SIG-M5 (cell line): ENCODE data around the gene CDC42BPG.
"Not testable (repeated sequence)": the region's sequence is repeated elsewhere in the genome, so short reads cannot be mapped to it uniquely, and the experiment has no call there.

ENCODE experiments used
- DNase-seq: peaks from one replicate; lab custom pipeline; 2025; lab: John Stamatoyannopoulos, UW

The CDC42BPG gene

DNA sequence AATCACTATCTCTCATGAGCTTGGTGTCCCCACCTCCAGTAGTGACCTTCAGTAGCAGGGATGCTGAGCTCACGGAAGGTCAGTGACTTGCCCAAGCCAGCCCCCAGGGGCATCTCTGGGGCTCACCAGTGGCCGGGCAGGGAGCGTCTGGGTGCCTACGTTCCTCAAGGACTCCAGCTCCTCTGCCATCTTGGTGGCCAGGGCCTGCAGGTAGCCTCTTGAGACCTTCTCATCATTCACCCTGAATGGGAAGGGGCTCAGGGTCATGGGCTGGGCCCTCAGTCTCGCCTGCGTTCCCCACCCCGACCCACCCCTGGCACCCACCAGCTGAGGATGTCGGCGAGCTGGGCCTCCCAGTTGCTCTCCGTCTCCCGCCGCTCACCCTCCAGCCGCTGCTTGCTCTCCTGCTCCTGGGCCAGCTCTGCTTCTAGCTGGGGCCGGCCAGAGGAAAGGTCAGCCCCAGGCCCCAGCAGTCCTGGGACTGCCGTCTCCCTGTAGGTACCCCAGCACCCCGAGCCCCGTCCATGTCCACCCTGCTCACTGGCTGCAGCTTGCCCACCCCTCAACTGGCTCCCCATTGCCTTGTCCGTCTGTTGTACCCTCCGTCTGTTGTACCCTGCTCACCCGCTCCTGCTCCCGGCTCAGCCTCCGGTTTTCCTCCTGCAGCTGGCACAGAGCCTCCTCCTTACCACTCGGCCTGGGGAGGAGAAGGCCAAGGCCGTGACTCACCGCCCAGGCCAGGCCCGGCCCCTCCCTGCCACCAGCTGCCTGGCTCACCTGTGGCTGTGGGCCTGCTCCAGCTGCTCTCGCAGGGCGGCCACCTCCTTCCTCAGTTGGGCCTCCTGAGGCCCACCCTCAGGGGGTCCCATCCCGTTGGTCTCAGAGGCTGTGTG is 9.5 kb downstream of the CDC42BPG start:
- DNase-seq: no peak

DNA sequence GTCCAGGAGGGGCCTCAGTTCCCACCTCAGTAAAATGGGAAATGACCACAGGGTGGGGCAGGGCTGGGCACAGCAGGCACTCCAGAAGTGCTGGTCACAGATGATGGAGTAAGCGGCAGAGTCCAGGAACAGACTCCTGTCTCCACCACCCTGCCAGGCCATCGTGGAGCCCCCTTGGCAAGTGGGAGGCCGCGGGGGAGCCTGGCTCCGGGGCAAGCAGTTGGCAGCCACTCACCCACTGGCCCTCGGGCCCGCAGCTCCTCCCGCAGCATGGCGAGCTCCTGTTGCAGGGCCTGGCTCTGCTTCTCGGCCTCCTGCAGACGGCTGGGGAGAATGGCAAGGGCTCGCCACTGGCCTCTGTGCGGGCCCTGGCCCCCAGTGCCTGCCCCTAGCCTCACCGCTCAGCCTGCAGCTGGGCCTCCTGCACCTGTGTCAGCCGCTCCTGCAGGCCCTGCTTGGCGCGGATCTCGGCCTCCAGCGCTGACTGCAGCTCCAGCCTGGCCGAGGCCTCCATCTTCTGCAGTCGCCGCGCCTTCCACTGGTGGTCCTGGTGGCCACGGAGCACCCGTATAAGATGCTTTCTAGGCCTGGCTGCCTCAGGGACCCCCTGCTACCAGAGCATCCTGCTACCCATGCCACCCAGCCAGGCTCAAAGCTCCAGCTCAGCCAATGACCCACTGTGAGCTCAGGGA is 10.3 kb downstream of the CDC42BPG start:
- no peak for DNase-seq

- DNase-seq: no peak
These were observed 10.9 kb downstream of the CDC42BPG start for GRCh38 chr11:64833509-64833908.

GRCh38 chr11:64833198-64833502 is 11.3 kb downstream of the CDC42BPG start:
- DNase-seq: no peak

- DNase-seq: no peak
These were observed 11.8 kb downstream of the CDC42BPG start for GRCh38 chr11:64832467-64833197.

DNA sequence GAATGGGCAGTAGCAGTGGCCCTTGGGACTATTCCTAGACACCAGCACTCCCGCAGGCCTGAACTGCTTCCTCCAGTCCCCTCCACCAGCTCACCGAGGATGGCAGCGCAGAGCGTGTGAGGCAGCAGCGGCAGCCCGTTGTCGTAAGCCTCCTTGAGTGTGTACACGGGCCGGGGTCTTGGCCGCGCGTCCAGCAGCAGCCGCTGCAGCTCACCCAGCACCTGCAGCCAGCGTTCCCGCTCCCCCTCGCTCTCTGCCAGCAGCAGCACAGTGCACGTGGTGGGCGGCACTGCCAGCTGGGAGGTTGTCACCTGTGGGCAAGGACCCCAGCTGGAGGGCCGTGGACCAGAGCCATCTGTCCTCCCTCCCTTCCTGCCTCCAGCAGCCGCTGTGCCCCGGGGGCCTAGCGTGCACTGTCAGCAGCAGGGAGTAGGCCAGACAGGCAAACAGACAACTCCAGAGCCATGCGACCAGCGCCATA is 13.0 kb downstream of the CDC42BPG start:
- no peak for DNase-seq

- DNase-seq: no peak
These were observed 14.8 kb downstream of the CDC42BPG start for GRCh38 chr11:64829536-64830251.

- no peak for DNase-seq
These were observed 17.0 kb downstream of the CDC42BPG start for GRCh38 chr11:64827451-64827839.

DNA sequence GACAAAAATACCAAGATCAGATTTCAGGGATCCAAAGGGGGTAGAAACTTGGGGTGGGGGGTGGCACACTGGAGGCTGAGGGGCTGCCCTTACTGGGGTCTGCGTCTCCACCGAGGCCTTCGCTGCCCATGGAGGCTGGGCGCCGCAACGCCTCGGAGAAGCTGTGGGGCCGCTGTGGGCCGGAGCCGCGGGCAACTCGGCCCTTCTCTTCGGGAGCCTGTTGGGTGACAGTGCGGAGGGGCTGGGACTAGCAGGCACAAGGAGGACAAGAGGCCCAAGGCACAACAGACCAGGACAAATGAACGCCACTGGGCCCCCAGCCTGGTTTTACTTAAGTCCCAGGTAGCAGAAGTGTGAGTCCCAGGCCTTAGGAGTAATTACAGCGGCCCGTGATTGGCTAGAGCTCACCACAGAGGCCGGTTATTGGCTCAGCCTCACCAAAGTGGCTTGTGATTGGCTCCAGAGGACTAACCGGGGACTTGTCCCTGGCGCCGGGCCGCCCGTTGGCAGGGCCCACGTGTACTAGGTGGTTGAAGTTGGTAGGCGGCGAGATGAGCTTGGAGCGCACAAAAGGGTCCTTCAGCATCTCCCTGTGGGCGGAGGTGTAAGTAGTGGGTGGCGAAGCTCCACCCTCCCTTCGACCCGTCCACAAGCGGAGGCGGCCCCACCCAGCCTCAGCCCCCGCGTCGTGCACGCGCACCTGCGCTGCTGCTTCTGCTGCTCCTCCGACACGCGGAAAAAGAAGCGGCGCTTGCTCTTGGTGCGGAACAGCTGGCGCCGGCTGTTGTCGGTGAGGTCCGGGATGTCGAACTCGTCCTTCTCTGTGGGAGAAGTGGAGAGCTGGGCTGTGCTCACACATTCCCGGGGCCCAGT is 17.6 kb downstream of the CDC42BPG start:
- DNase-seq: no peak

GRCh38 chr11:64826062-64826461 is 18.4 kb downstream of the CDC42BPG start:
- DNase-seq: no peak

DNA sequence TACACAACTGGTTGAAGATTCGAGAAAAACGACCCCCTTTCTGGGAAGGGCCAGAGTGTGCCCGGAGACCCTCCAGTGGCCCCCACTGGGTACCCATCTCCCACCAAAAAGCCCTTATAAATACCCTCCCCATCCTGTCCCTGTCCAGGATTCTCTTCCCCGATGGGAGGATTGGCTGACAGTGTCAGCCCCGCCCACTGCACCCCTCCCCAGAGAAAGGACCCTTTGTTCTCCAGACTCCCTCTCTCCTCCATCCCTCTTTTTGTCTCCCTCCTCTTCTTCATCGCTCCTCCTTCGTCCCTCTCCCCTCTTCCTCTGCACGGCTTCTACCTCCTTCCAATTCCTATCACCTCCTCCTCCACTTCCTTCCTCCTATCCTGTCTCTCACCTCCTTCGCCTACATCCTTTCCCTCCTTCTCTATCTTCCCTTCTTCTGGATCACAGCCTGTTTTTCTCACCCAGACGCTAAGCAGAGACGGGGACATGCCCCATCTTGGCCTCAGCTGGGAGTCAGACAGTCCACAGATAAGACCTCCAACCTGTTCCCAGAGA is 20.8 kb downstream of the CDC42BPG start:
- no peak for DNase-seq

DNA sequence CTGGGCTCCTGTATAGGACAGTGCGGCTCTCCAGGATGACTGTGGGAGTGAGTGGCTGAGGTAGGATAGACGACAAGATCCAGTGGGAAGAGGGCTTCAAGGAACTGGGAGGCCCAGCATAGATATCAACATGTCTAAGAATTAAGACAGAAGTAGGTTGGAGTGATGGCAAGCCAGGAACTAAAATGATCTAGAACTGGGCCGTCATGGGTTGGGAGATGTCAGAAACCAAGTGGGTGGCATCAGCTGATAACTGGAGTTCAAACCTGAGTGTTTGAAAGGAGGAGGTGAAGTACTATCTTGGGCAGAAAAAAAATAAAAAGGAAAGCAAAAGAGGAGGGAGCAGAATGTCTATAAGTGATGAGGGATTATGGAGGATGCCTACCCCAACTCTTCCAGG is 27.0 kb downstream of the CDC42BPG start:
- DNase-seq: no peak

DNA sequence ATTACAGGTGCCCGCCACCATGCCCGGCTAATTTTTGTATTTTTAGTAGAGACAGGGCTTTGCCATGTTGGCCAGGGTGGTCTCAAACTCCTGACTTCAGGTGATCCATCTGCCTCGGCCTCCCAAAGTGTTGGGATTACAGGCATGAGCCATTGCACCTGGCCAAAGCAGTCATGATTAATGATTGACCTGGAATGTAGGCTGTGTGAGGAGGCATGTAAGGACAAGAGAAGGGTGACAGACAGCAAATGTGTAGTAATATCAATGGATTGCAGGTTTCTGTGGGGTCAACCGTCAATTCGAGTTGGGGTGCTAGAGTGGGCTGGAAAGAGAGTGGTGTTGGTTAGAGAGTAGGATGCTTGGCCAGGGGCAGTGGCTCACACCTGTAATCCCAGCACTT is 29.0 kb downstream of the CDC42BPG start:
- DNase-seq: not testable (repeated sequence)

DNA sequence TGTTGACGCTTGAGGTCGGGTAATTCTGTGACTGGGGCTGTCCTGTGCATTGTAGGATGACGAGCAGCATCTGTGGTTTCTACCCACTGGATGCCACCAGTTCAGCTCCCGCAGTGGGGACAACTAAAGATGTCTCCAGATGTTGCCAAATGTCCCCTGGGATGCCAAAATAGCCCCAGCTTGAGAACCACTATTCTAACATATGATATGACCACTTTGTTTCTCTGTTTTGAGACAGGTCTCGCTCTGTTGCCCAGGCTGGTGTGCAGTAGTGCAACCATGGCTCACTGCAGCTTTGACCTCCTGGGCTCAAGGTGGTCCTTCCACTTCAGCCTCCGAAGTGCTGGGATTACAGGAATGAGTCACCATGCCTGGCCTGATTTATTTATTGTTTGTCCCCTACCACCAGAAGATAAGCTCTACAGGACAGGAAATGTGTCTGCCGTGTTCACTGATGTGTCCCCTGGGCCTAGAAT is 29.7 kb downstream of the CDC42BPG start:
- no peak for DNase-seq

- DNase-seq: no peak
These were observed 30.6 kb downstream of the CDC42BPG start for GRCh38 chr11:64813826-64814225.

GRCh38 chr11:64810891-64811272 is 33.6 kb downstream of the CDC42BPG start:
- DNase-seq: no peak

DNA sequence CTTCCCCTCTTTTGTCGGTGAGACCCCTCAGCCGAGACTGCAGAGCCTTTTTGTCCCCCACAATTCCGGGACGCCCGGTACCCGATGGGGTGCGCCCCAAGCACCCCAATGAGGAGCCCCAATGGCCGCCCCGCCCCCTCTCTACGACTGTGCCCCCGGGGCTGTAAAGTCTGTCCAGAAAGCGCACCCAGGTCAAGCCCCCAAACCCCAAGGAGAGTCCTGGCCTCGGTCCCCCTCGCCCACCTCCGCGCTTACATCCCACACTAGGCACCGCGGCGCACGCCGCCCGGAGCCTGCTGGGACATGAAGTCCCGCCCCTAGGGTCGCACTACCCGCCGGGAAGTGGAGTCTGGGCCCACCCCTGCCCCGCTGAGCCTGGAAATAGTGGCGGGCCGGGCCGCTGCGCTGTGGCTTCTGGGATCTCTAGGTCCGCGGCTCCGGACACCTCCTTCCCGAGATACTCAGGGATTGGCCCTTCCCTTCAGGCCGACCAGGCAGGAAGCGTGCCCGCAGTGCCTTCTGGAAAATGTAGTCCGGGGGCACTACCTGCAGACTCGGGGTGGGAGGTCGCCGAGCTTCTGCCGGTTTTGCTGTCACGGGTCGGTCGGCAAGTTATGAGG is 34.1 kb downstream of the CDC42BPG start, which contains the start of gene MEN1:
Gene MEN1, minus strand, starts transcription at position 281 of the 620 bp plus-strand sequence. CDS start 442 bp downstream, outside the sequence.
- DNase-seq: peak; percentile 77

DNA sequence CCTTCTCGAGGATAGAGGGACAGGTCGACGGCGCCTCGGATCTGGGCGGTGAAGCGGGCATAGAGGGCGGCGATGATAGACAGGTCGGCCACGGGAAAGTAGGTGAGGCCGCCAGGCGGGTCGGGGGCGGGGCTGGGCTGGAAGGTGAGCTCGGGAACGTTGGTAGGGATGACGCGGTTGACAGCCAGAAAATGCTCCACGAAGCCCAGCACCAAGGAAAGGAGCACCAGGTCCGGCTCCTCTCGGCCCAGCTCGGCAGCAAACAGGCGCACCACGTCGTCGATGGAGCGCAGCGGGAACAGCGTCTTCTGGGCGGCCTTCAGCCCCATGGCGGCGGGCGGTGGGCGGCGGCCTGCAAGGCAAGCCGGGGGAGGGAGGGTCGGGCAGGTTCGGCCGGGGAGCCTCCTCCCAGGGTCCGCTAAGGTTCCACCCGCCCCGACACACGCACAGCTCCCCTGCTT is 34.6 kb downstream of the CDC42BPG start:
- no peak for DNase-seq

GRCh38 chr11:64805481-64805880 is 39.0 kb downstream of the CDC42BPG start:
- no peak for DNase-seq
